Esophagus muscularis mucosa (tissue), 4 donors: ENCODE measurements around the gene ELP6.

Experiments
- EP300 ChIP-seq: sonication (generic); formaldehyde crosslinking; IDR thresholded peaks from one replicate; pipeline ENCODE4 v1.6.1; 2017; ENCODE audit warnings: antibody characterized with exemption
- POLR2A ChIP-seq: fragments of 450-650 bp; IDR thresholded peaks from one replicate; pipeline ENCODE4 v1.6.1; 2017; ENCODE audit warnings: antibody characterized with exemption, moderate library complexity, mild to moderate bottlenecking, low read depth
- POLR2AphosphoS5 ChIP-seq, 2 donors: sonication (generic); formaldehyde crosslinking; IDR thresholded peaks; one replicate each; pipeline ENCODE4 v1.6.1; 2017; ENCODE audit warnings: antibody characterized with exemption in 2 of 2
- TF ChIP-seq, protein P1 (sequence below), 3 experiments: fragments of 200-600 bp in 2 of 3; fragments of 450-650 bp in 1 of 3; sonication (generic) in 2 of 3; IDR thresholded peaks; one replicate each; pipeline ENCODE4 v1.5.1; 2017 to 2019; ENCODE audit warnings: antibody characterized with exemption in 3 of 3, mild to moderate bottlenecking in 2 of 3, moderate library complexity in 1 of 3

DNA sequence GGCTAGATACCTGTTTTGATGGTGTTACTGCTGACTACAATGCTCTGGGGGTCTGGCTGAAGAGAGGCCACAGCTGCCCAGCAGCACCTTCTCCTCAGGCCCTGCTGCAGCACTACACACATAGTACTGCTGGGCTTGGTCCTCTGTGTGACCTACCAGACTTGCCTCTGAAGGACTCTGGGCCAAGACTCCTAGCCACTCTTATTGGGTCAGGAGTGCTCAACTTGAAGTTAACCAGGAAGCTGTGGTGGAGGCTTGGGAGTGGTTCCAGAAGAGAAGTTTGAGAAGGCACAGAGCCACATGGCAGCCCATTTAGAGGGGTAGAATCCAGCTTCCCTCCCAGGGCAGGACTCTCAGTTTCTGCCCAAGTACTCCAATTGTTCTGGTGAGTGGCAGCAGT lies 16.6 kb downstream of the ELP6 start:
- TF ChIP-seq, protein P1, sequence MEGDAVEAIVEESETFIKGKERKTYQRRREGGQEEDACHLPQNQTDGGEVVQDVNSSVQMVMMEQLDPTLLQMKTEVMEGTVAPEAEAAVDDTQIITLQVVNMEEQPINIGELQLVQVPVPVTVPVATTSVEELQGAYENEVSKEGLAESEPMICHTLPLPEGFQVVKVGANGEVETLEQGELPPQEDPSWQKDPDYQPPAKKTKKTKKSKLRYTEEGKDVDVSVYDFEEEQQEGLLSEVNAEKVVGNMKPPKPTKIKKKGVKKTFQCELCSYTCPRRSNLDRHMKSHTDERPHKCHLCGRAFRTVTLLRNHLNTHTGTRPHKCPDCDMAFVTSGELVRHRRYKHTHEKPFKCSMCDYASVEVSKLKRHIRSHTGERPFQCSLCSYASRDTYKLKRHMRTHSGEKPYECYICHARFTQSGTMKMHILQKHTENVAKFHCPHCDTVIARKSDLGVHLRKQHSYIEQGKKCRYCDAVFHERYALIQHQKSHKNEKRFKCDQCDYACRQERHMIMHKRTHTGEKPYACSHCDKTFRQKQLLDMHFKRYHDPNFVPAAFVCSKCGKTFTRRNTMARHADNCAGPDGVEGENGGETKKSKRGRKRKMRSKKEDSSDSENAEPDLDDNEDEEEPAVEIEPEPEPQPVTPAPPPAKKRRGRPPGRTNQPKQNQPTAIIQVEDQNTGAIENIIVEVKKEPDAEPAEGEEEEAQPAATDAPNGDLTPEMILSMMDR (IDR thresholded peaks at IDR 0.05) = no peak
- no peak for TF ChIP-seq POLR2AphosphoS5 (IDR thresholded peaks at IDR 0.05)
- TF ChIP-seq POLR2A = no peak
- TF ChIP-seq EP300 = no peak
